Esophagus muscularis mucosa (tissue), 4 donors: ENCODE measurements around the gene PFN4. TPM values are rescaled to one million over a fixed set of nuclear protein-coding genes. Genes with fewer than 3 reads are reported as not detected.
"Not testable (repeated sequence)": the region's sequence is repeated elsewhere in the genome, so short reads cannot be mapped to it uniquely, and the experiment has no call there.

ENCODE experiments used
- DNase-seq: peaks from one replicate; pipeline ENCODE4 v3.0.0-alpha.2; 2017; ENCODE audit errors: extremely low spot score
- H3K27ac ChIP-seq, 4 donors: fragments of 200-600 bp; sonication (generic); replicated peaks in 1 of 4; 1 replicate in 3 of 4; 2 replicates in 1 of 4; pipeline ENCODE4 v1.5.1; 2016 to 2019; ENCODE audit warnings: mild to moderate bottlenecking in 1 of 4
- H3K27me3 ChIP-seq, 4 donors: fragments of 200-600 bp; sonication (generic); one replicate each; pipeline versions ENCODE4 v1.5.1 to v1.6.0; 2016 to 2019
- H3K36me3 ChIP-seq, 4 donors: fragments of 200-600 bp; sonication (generic); one replicate each; pipeline ENCODE4 v1.5.1; 2016 to 2019
- H3K4me1 ChIP-seq, 4 donors: fragments of 200-600 bp; sonication (generic); one replicate each; pipeline ENCODE4 v1.5.1; 2016 to 2019
- H3K4me3 ChIP-seq, 4 donors: fragments of 200-600 bp; sonication (generic); 1 replicate in 2 of 4; 2 replicates in 2 of 4; pipeline ENCODE4 v1.5.1; 2016 to 2019; ENCODE audit warnings: mild to moderate bottlenecking in 4 of 4, moderate library complexity in 1 of 4
- H3K9me3 ChIP-seq, 4 donors: fragments of 200-600 bp; sonication (generic); 1 replicate in 3 of 4; 2 replicates in 1 of 4; pipeline ENCODE4 v1.5.1; 2016 to 2019
- CTCF ChIP-seq, 3 experiments: fragments of 200-600 bp in 2 of 3; fragments of 450-650 bp in 1 of 3; sonication (generic) in 2 of 3; IDR thresholded peaks; one replicate each; pipeline ENCODE4 v1.5.1; 2017 to 2019; ENCODE audit warnings: antibody characterized with exemption in 3 of 3, mild to moderate bottlenecking in 2 of 3, moderate library complexity in 1 of 3
- EP300 ChIP-seq: sonication (generic); formaldehyde crosslinking; IDR thresholded peaks from one replicate; pipeline ENCODE4 v1.6.1; 2017; ENCODE audit warnings: antibody characterized with exemption
- POLR2A ChIP-seq: fragments of 450-650 bp; IDR thresholded peaks from one replicate; pipeline ENCODE4 v1.6.1; 2017; ENCODE audit warnings: antibody characterized with exemption, moderate library complexity, mild to moderate bottlenecking, low read depth
- POLR2AphosphoS5 ChIP-seq, 2 donors: sonication (generic); formaldehyde crosslinking; IDR thresholded peaks; one replicate each; pipeline ENCODE4 v1.6.1; 2017; ENCODE audit warnings: antibody characterized with exemption in 2 of 2
- WGBS: methylation state at CpG from one replicate; pipeline ENCODE4 v1.1.5; 2018; 5-methylcytosine and 5-hydroxymethylcytosine counted together
- intact Hi-C: fragments of 100-400 bp; cut with DNase I; formaldehyde crosslinking; loops from one replicate; pipeline ENCODE4 v1.15.1; 2023
- total RNA-seq, 4 donors: library from RNA; depleted of rRNA; stranded (reverse); fragments of >200 nt; gene quantifications; one replicate each; pipeline versions ENCODE4 v1.1.0 to v1.2.1, GENCODE V29; 2016

Gene PFN4
- total RNA-seq, 4 donors from 2014 or later = 0.83 TPM; not detected in 3

GRCh38 chr2:24153478-24153877, 30.3 kb upstream of the PFN4 start:
- TF ChIP-seq EP300 (no peak), POLR2A (no peak), POLR2AphosphoS5 (IDR thresholded peaks at IDR 0.05) (no peak), CTCF (IDR thresholded peaks at IDR 0.05) (no peak)
- intact Hi-C loops = no loop called here
- Histone ChIP-seq H3K27me3 (no peaks in the 10 kb centered on the region), H3K4me1 (no peaks in the 10 kb centered on the region), H3K9me3 (no peaks in the 10 kb centered on the region), H3K36me3 (peaks cover 0 to 65% (median 37%) of the 10 kb centered on the region in 4 donors), H3K27ac (no peak overlapping the region), H3K4me3 (no peak overlapping the region)
- whole genome bisulfite sequencing = 95% methylated on average over 3 of the region's 4 CpGs
- DNase-seq = no peak

GRCh38 chr2:24152413-24153197, 29.5 kb upstream of the PFN4 start:
- no peak overlapping the region for H3K4me3 ChIP-seq
- peaks cover 0 to 7% (median 5%) of the 10 kb centered on the region in 4 donors for H3K9me3 ChIP-seq
- WGBS = 93% methylated on average over 5 of the region's 5 CpGs
- TF ChIP-seq CTCF (IDR thresholded peaks at IDR 0.05) (no peak), EP300 (no peak), POLR2AphosphoS5 (IDR thresholded peaks at IDR 0.05) (no peak), POLR2A (no peak)
- no peak overlapping the region for H3K27ac ChIP-seq
- H3K4me1 ChIP-seq = no peaks in the 10 kb centered on the region
- no peak for DNase-seq
- no peaks in the 10 kb centered on the region for H3K27me3 ChIP-seq
- H3K36me3 ChIP-seq = peaks cover 0 to 70% (median 41%) of the 10 kb centered on the region in 4 donors
- intact Hi-C loops = no loop called here

GRCh38 chr2:24147364-24147763, 24.2 kb upstream of the PFN4 start:
- intact Hi-C loops = no loop called here
- TF ChIP-seq CTCF (IDR thresholded peaks at IDR 0.05) (no peak), EP300 (no peak), POLR2A (no peak), POLR2AphosphoS5 (IDR thresholded peaks at IDR 0.05) (no peak)
- DNase-seq = no peak
- no peaks in the 10 kb centered on the region for H3K4me1 ChIP-seq
- H3K27me3 ChIP-seq = no peaks in the 10 kb centered on the region
- no peak overlapping the region for H3K4me3 ChIP-seq
- H3K27ac ChIP-seq = no peak overlapping the region
- peaks cover 0 to 11% (median 7%) of the 10 kb centered on the region in 4 donors for H3K9me3 ChIP-seq
- H3K36me3 ChIP-seq = peaks cover 0 to 54% (median 39%) of the 10 kb centered on the region in 4 donors

- H3K27me3 ChIP-seq, H3K27ac ChIP-seq, H3K4me3 ChIP-seq, intact Hi-C loops, H3K4me1 ChIP-seq, H3K9me3 ChIP-seq, DNase-seq: not testable (repeated sequence)
- 96% methylated on average over 5 of the region's 5 CpGs for WGBS
- peaks cover 0 to 34% (median 16%) of the 10 kb centered on the region in 4 donors for H3K36me3 ChIP-seq
These were observed 17.2 kb upstream of the PFN4 start for GRCh38 chr2:24140305-24140704.

- TF ChIP-seq CTCF (IDR thresholded peaks at IDR 0.05) = no peak
- TF ChIP-seq POLR2AphosphoS5 (IDR thresholded peaks at IDR 0.05) = no peak
- WGBS = 97% methylated on average over 3 of the region's 3 CpGs
- Histone ChIP-seq H3K4me3 (no peak overlapping the region), H3K27me3 (no peaks in the 10 kb centered on the region), H3K9me3 (peaks cover 0 to 5% (median 0%) of the 10 kb centered on the region in 4 donors), H3K27ac (no peak overlapping the region), H3K4me1 (peaks cover 0 to 4% (median 0%) of the 10 kb centered on the region in 4 donors), H3K36me3 (no peaks in the 10 kb centered on the region)
- intact Hi-C loops = no loop called here
- DNase-seq = no peak
These were observed 9.4 kb upstream of the PFN4 start for GRCh38 chr2:24132543-24132942.
